A549 (cell line): ENCODE results near the gene CSNK2A3. TPM values are rescaled to one million over a fixed set of nuclear protein-coding genes. Genes with fewer than 3 reads are reported as not detected.

Source experiments
- ATAC-seq, 2 experiments: fragments of 200-7000 bp in 1 of 2; fragments of >200 bp in 1 of 2; cut with Nextera tagmentation in 1 of 2; cut with Tn5 transposase in 1 of 2; 3 replicates each; pipeline versions ENCODE4 v1.8.0 to v1.9.1; 2018 to 2020; ENCODE audit warnings: mild to moderate bottlenecking in 1 of 2, moderate library complexity in 1 of 2
- CTCF ChIA-PET: fragments of 300-600 bp; sonication (Branson Sonifier 250); formaldehyde crosslinking; extraction: SDS; loops from one replicate; lab custom pipeline; 2021; ENCODE audit warnings: antibody characterized with exemption, inconsistent platforms; lab: Yijun Ruan, JAX
- POLR2A ChIA-PET: fragments of 350-600 bp; formaldehyde crosslinking; extraction: SDS; loops from one replicate; lab custom pipeline; 2021; ENCODE audit warnings: antibody characterized with exemption, inconsistent platforms; lab: Yijun Ruan, JAX
- DNase-seq, 2 experiments: peaks; one replicate each; pipeline versions ENCODE4 v3.0.0 to v3.0.0-alpha.2; 2011 to 2016; ENCODE audit warnings: low read depth in 1 of 2, low spot score in 1 of 2
- FAIRE-seq: peaks from 2 replicates; lab custom pipeline; 2011; peaks lifted over from hg19 to GRCh38; lab: Jason Lieb, UNC
- H3K27ac ChIP-seq, 2 experiments: fragments of >200 bp; sonication (Bioruptor Twin); formaldehyde crosslinking; 3 replicates each; pipeline ENCODE4 v1.5.1; 2016 to 2017
- H3K4me1 ChIP-seq: fragments of >200 bp; sonication (Bioruptor Twin); formaldehyde crosslinking; 3 replicates; pipeline ENCODE4 v1.6.1; 2016
- H3K4me2 ChIP-seq: fragments of >200 bp; sonication (Bioruptor Twin); formaldehyde crosslinking; 3 replicates; pipeline ENCODE4 v1.6.1; 2016
- H3K4me3 ChIP-seq: fragments of >200 bp; sonication (Bioruptor Twin); formaldehyde crosslinking; 3 replicates; pipeline ENCODE4 v1.5.1; 2016
- H3K9me3 ChIP-seq: fragments of >200 bp; sonication (Bioruptor Twin); formaldehyde crosslinking; 3 replicates; pipeline ENCODE4 v1.6.1; 2016
- BHLHE40 ChIP-seq: IDR thresholded peaks from 2 replicates; pipeline ENCODE4 v1.6.1; 2012; ENCODE audit warnings: low read depth, low read length, inconsistent platforms
- CBX2 ChIP-seq: fragments of 200-600 bp; sonication (generic); IDR thresholded peaks from 2 replicates; pipeline ENCODE4 v1.6.1; 2016; ENCODE audit warnings: low read depth, mild to moderate bottlenecking, borderline replicate concordance
- CBX8 ChIP-seq: fragments of 200-600 bp; sonication (generic); IDR thresholded peaks from 2 replicates; pipeline ENCODE4 v1.6.1; 2016
- CHD4 ChIP-seq: fragments of 200-600 bp; sonication (generic); IDR thresholded peaks from 2 replicates; pipeline ENCODE4 v1.6.1; 2016; ENCODE audit warnings: antibody characterized with exemption, mild to moderate bottlenecking, borderline replicate concordance
- EHMT2 ChIP-seq: fragments of 200-600 bp; sonication (generic); IDR thresholded peaks from 2 replicates; pipeline ENCODE4 v1.6.1; 2016; ENCODE audit warnings: antibody characterized with exemption, low read depth, mild to moderate bottlenecking, moderate library complexity
- FOSB ChIP-seq: fragments of 250-450 bp; sonication (Bioruptor Pico); IDR thresholded peaks from 2 replicates; pipeline ENCODE4 v1.5.0; 2020; ENCODE audit warnings: mild to moderate bottlenecking, moderate library complexity
- FOXS1 ChIP-seq: fragments of 250-450 bp; sonication (Bioruptor Pico); IDR thresholded peaks from 2 replicates; pipeline ENCODE4 v1.5.0; 2020; ENCODE audit warnings: mild to moderate bottlenecking, moderate library complexity
- HEYL ChIP-seq: fragments of 250-450 bp; sonication (Bioruptor Pico); IDR thresholded peaks from 2 replicates; pipeline ENCODE4 v1.8.0; 2021; ENCODE audit warnings: mild to moderate bottlenecking, moderate library complexity
- HOXA7 ChIP-seq: fragments of 250-450 bp; sonication (Bioruptor Pico); IDR thresholded peaks from 2 replicates; pipeline ENCODE4 v1.5.0; 2020; ENCODE audit warnings: mild to moderate bottlenecking, moderate library complexity
- HOXB13 ChIP-seq: fragments of 250-450 bp; sonication (Bioruptor Pico); IDR thresholded peaks from 2 replicates; pipeline ENCODE4 v1.5.0; 2020; ENCODE audit warnings: low read depth, mild to moderate bottlenecking, moderate library complexity
- HOXB5 ChIP-seq: fragments of 250-450 bp; sonication (Bioruptor Pico); IDR thresholded peaks from 2 replicates; pipeline ENCODE4 v1.5.0; 2020; ENCODE audit warnings: mild to moderate bottlenecking, moderate library complexity
- JUN ChIP-seq, 2 experiments: fragments of >200 bp; sonication (Bioruptor Twin); formaldehyde crosslinking; IDR thresholded peaks; 2 replicates in 1 of 2; 3 replicates in 1 of 2; pipeline ENCODE4 v1.6.1; 2016 to 2017
- JUNB ChIP-seq: fragments of >200 bp; sonication (Bioruptor Twin); formaldehyde crosslinking; IDR thresholded peaks from 2 replicates; pipeline ENCODE4 v1.6.1; 2016
- MAFK ChIP-seq: fragments of 450-650 bp; IDR thresholded peaks from 2 replicates; pipeline ENCODE4 v1.6.1; 2014; ENCODE audit not compliant: partially characterized antibody
- MAZ ChIP-seq: fragments of 150-350 bp; IDR thresholded peaks from 2 replicates; pipeline ENCODE4 v1.6.1; 2014; ENCODE audit warnings: antibody characterized with exemption, low read depth, low read length, borderline replicate concordance
- MYC ChIP-seq: IDR thresholded peaks from 2 replicates; pipeline ENCODE4 v1.6.1; 2012; ENCODE audit warnings: mild to moderate bottlenecking, inconsistent platforms, low read length, improper control_type of control experiment, borderline replicate concordance
- NFE2L2 ChIP-seq: fragments of 150-350 bp; conservative IDR thresholded peaks from 2 replicates; pipeline ENCODE4 v1.6.1; 2014; ENCODE audit warnings: low read length
- NR3C1 ChIP-seq: fragments of >200 bp; sonication (Bioruptor Twin); formaldehyde crosslinking; IDR thresholded peaks from 3 replicates; pipeline ENCODE4 v1.6.1; 2017
- RARB ChIP-seq: fragments of 250-450 bp; sonication (Bioruptor Pico); IDR thresholded peaks from 2 replicates; pipeline ENCODE4 v1.8.0; 2021; ENCODE audit warnings: mild to moderate bottlenecking, moderate library complexity
- RFX5 ChIP-seq: fragments of 450-650 bp; IDR thresholded peaks from 2 replicates; pipeline ENCODE4 v1.7.1; 2014; ENCODE audit warnings: antibody characterized with exemption, mild to moderate bottlenecking, moderate library complexity
- SMC3 ChIP-seq: fragments of >200 bp; sonication (Bioruptor Twin); formaldehyde crosslinking; IDR thresholded peaks from 3 replicates; pipeline ENCODE4 v1.6.1; 2018; ENCODE audit warnings: inconsistent platforms
- TP53 ChIP-seq: fragments of 250-450 bp; sonication (Bioruptor Pico); IDR thresholded peaks from 2 replicates; pipeline ENCODE4 v1.5.0; 2021; ENCODE audit warnings: mild to moderate bottlenecking, moderate library complexity
- WGBS: methylation state at CpG from one replicate; pipeline ENCODE4 v1.1.6; 2017; ENCODE audit errors: missing lambda C conversion rate; 5-methylcytosine and 5-hydroxymethylcytosine counted together
- polyA plus RNA-seq, 4 experiments: library from polyadenylated mRNA; depleted of rRNA in 3 of 4; stranded (reverse); fragments of >200 nt; fragmentation: RNase III in 1 of 4; extraction: RNeasy Plus Mini Kit Qiagen cat#74134 plus additional on column Dnase treatment in 1 of 4; gene quantifications; 2 replicates in 3 of 4; 3 replicates in 1 of 4; pipeline ENCODE4 v1.2.3, GENCODE V29; 2011 to 2017
- TF ChIP-seq, protein P1 (sequence below): fragments of 250-450 bp; sonication (Bioruptor Pico); IDR thresholded peaks from 2 replicates; pipeline ENCODE4 v1.5.0; 2020; ENCODE audit warnings: low read depth, mild to moderate bottlenecking, moderate library complexity
- TF ChIP-seq, protein P2 (sequence below): fragments of 200-600 bp; sonication (generic); IDR thresholded peaks from 2 replicates; pipeline ENCODE4 v1.6.1; 2016; ENCODE audit warnings: antibody characterized with exemption, mild to moderate bottlenecking, moderate library complexity
- TF ChIP-seq, protein P3 (sequence below): fragments of 450-650 bp; IDR thresholded peaks from 2 replicates; pipeline ENCODE4 v1.6.1; 2014; ENCODE audit warnings: antibody characterized with exemption
- TF ChIP-seq, protein P4 (sequence below): fragments of >200 bp; sonication (Bioruptor Twin); formaldehyde crosslinking; IDR thresholded peaks from 3 replicates; pipeline ENCODE4 v1.6.1; 2016

CSNK2A3 gene
- polyA plus RNA-seq, 2 of the 4 experiments (the other 2 are of a cell fraction): 4.4 to 5.7 TPM

DNA sequence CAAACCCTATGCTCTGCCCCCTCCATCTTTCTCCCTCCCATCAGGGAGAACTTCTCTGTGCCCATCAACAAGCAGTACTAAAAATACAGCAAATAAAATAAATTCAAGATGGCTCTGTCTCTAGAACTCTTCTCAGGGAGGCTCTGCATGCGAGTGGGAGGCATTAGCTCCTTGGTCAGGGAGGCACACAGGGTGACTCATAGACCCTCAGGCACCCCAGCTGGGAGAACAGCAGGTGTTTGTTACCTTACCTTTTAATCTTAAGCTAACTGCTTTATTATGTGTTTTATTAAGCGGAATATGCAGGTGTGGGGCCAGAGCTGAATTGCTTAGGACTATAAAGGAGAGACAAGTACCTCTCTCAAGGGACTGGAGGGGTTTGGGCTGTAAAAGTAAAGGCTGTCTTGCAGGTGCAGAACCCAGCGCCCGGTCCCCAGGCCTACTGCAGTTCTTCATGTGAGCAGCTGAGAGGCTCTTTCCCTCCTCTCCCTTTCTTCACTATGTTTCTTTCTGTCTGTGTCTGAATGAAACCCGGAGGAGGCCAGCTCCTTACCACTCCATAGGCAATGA lies 20.8 kb downstream of the CSNK2A3 start:
- ChIA-PET POLR2A (no interaction called here), CTCF (interaction anchor here (1.7 to 2.9 kb wide), 2 partner anchors 304 to 456 kb away, joined by 5 to 9 read pairs; no protein-coding TSS in a partner anchor)
- Histone ChIP-seq H3K4me2 (no peak overlapping the region), H3K4me1 (no peaks in the 10 kb centered on the region), H3K9me3 (no peaks in the 10 kb centered on the region), H3K4me3 (no peak overlapping the region), H3K27ac (no peak overlapping the region)
- WGBS: 81% methylated on average over 5 of the region's 5 CpGs
- FAIRE-seq: no peak
- TF ChIP-seq CBX2 (no peak), MAZ (no peak), BHLHE40 (no peak), HOXB13 (CRISPR knock-in tag) (no peak), RFX5 (no peak), JUN (IDR thresholded peaks at IDR 0.05) (no peak), TP53 (CRISPR knock-in tag) (no peak), FOXS1 (CRISPR knock-in tag) (no peak), NFE2L2 (no peak), HOXA7 (no peak), JUNB (no peak)
- TF ChIP-seq, protein P1, sequence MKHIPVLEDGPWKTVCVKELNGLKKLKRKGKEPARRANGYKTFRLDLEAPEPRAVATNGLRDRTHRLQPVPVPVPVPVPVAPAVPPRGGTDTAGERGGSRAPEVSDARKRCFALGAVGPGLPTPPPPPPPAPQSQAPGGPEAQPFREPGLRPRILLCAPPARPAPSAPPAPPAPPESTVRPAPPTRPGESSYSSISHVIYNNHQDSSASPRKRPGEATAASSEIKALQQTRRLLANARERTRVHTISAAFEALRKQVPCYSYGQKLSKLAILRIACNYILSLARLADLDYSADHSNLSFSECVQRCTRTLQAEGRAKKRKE (CRISPR knock-in tag): no peak
- TF ChIP-seq, protein P2, sequence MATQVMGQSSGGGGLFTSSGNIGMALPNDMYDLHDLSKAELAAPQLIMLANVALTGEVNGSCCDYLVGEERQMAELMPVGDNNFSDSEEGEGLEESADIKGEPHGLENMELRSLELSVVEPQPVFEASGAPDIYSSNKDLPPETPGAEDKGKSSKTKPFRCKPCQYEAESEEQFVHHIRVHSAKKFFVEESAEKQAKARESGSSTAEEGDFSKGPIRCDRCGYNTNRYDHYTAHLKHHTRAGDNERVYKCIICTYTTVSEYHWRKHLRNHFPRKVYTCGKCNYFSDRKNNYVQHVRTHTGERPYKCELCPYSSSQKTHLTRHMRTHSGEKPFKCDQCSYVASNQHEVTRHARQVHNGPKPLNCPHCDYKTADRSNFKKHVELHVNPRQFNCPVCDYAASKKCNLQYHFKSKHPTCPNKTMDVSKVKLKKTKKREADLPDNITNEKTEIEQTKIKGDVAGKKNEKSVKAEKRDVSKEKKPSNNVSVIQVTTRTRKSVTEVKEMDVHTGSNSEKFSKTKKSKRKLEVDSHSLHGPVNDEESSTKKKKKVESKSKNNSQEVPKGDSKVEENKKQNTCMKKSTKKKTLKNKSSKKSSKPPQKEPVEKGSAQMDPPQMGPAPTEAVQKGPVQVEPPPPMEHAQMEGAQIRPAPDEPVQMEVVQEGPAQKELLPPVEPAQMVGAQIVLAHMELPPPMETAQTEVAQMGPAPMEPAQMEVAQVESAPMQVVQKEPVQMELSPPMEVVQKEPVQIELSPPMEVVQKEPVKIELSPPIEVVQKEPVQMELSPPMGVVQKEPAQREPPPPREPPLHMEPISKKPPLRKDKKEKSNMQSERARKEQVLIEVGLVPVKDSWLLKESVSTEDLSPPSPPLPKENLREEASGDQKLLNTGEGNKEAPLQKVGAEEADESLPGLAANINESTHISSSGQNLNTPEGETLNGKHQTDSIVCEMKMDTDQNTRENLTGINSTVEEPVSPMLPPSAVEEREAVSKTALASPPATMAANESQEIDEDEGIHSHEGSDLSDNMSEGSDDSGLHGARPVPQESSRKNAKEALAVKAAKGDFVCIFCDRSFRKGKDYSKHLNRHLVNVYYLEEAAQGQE: no peak
- TF ChIP-seq, protein P3, sequence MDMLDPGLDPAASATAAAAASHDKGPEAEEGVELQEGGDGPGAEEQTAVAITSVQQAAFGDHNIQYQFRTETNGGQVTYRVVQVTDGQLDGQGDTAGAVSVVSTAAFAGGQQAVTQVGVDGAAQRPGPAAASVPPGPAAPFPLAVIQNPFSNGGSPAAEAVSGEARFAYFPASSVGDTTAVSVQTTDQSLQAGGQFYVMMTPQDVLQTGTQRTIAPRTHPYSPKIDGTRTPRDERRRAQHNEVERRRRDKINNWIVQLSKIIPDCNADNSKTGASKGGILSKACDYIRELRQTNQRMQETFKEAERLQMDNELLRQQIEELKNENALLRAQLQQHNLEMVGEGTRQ: no peak
- ATAC-seq: no peak
- no peak for DNase-seq

DNA sequence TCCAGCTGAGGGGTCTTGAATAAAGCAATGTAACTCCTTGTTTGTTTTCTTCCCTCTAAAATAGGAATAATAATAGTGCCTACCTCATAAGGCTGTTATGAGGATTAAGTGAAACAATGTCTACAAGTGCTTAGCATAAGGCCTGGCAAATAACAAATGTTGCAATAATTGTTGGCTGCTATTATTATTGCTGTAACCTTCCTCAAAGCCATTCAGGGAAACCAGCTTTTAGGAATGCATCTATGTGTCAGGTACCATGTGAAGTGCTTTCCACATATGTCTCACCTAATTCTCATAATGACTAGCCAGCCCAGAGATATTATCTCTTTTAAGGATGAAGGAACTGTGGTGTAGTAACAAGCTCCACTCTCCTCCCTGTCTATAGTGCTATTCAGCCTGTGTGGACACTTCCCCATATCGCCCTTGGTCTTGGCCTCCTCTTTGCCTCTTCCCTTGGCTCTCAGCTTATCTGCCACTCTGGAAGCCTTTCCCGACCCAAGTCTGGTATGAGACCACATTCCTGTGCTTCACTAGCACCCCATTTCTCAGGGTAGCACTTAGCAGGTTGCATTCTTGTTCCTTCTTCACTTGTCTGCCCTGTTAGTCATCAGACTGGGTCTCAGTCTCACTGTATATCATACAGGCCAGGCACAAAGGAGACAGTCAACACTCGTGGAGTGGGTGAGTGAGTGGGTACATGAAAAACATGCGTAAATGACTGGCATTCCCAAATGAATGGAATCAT lies 23.8 kb downstream of the CSNK2A3 start:
- H3K4me3 ChIP-seq: no peak overlapping the region
- DNase-seq (no peak), ATAC-seq (no peak), FAIRE-seq (no peak)
- CTCF ChIA-PET: interaction anchor here (1.1 to 1.3 kb wide), 4 partner anchors 10 to 458 kb away, joined by 3 read pairs; no protein-coding TSS in a partner anchor
- H3K9me3 ChIP-seq: no peaks in the 10 kb centered on the region
- H3K4me2 ChIP-seq: no peak overlapping the region
- POLR2A ChIA-PET: no interaction called here
- H3K27ac ChIP-seq: no peak overlapping the region
- TF ChIP-seq MAZ: no peak
- no peak for TF ChIP-seq EHMT2
- TF ChIP-seq HOXB5 (CRISPR knock-in tag): no peak
- no peak for TF ChIP-seq MAFK
- no peak for TF ChIP-seq HOXA7
- no peak for TF ChIP-seq CHD4
- TF ChIP-seq MYC: no peak
- TF ChIP-seq SMC3: no peak
- no peak for TF ChIP-seq FOSB (CRISPR knock-in tag)
- no peak for TF ChIP-seq RARB (CRISPR knock-in tag)
- TF ChIP-seq, protein P4, sequence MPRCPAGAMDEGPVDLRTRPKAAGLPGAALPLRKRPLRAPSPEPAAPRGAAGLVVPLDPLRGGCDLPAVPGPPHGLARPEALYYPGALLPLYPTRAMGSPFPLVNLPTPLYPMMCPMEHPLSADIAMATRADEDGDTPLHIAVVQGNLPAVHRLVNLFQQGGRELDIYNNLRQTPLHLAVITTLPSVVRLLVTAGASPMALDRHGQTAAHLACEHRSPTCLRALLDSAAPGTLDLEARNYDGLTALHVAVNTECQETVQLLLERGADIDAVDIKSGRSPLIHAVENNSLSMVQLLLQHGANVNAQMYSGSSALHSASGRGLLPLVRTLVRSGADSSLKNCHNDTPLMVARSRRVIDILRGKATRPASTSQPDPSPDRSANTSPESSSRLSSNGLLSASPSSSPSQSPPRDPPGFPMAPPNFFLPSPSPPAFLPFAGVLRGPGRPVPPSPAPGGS: no peak
- no peak for TF ChIP-seq NR3C1
- TF ChIP-seq TP53 (CRISPR knock-in tag): no peak
- TF ChIP-seq CBX8: no peak
- TF ChIP-seq HEYL (CRISPR knock-in tag): no peak
- no peaks in the 10 kb centered on the region for H3K4me1 ChIP-seq
- WGBS: 55% methylated on average over 4 of the region's 4 CpGs
